ENCODE results near the gene ZCCHC14. TPM values are rescaled to one million over a fixed set of nuclear protein-coding genes. Genes with fewer than 3 reads are reported as not detected.
"Not testable (repeated sequence)": the region's sequence is repeated elsewhere in the genome, so short reads cannot be mapped to it uniquely, and the experiment has no call there.

Gene ZCCHC14
- total RNA-seq, 4 donors from 2014 or later = 8.9 to 20.5 (median 10.8) TPM

DNA sequence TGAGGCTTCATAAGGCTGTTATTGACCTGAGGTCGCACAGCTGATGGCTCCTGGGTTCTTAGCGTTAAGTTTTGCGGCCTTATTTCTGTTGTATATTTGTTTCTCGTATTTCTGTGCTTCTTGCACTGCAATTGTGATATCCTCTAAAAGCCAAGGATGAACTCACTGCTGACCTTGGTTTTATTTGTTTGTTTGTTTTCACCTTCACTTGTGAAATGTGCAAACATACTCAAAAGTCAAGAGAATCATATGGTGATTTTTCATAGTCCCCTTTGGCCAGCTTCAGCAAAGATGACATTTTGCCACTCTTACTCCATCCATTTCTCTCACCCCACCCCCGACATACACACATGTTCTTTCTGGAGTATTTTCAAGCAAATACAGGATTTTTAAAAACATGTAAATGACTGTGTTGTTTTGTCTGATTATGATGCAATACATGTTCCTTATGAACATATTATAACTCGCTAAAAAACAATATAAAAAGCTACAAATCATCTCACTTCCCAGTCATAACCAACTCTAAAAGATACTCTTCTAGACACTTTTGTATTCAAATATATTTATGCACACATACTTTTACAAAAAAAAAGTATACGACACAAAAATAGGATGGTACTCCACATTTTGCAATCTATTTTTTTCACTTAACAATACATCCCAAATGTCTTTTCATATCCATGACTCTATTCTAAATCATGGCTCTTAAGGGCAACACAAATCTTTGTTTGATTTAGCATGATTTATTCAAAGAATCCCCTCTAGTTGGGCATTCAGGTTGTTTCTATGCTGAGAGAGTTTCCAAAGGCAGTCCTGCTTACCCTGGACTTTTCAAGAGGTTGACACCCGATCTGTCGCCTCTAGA, 5.7 kb upstream of the ZCCHC14 start:
- TF ChIP-seq, protein P1, sequence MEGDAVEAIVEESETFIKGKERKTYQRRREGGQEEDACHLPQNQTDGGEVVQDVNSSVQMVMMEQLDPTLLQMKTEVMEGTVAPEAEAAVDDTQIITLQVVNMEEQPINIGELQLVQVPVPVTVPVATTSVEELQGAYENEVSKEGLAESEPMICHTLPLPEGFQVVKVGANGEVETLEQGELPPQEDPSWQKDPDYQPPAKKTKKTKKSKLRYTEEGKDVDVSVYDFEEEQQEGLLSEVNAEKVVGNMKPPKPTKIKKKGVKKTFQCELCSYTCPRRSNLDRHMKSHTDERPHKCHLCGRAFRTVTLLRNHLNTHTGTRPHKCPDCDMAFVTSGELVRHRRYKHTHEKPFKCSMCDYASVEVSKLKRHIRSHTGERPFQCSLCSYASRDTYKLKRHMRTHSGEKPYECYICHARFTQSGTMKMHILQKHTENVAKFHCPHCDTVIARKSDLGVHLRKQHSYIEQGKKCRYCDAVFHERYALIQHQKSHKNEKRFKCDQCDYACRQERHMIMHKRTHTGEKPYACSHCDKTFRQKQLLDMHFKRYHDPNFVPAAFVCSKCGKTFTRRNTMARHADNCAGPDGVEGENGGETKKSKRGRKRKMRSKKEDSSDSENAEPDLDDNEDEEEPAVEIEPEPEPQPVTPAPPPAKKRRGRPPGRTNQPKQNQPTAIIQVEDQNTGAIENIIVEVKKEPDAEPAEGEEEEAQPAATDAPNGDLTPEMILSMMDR (IDR thresholded peaks at IDR 0.05) = no peak
- DNase-seq (ENCODE audit: low spot score) = no peak
- ATAC-seq (ENCODE audit: low FRiP score) = no peak

DNA sequence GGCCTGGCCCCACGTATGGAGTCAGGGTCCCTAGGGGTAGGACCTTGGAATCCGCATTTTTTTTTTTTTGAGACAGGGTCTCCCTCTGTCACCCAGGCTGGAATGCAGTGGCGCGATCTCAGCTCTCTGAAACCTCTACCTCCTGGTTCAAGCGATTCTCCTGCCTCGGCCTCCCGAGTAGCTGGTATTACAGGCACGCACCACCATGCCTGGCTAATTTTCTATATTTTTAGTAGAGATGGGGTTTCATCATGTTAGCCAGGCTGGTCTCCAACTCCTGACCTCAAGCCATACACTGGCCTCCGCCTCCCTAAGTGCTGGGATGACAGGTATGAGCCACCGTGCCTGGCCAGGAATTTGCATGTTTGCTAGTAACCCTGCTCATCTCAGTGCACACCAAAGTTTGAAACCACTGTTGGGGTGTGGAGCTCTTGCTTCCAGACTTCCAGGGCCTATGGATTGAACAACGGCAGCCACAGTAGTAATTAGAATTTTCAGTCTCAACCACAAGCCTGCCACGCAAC, 5.0 kb upstream of the ZCCHC14 start:
- not testable (repeated sequence) for ATAC-seq (ENCODE audit: low FRiP score); DNase-seq (ENCODE audit: low spot score)

DNA sequence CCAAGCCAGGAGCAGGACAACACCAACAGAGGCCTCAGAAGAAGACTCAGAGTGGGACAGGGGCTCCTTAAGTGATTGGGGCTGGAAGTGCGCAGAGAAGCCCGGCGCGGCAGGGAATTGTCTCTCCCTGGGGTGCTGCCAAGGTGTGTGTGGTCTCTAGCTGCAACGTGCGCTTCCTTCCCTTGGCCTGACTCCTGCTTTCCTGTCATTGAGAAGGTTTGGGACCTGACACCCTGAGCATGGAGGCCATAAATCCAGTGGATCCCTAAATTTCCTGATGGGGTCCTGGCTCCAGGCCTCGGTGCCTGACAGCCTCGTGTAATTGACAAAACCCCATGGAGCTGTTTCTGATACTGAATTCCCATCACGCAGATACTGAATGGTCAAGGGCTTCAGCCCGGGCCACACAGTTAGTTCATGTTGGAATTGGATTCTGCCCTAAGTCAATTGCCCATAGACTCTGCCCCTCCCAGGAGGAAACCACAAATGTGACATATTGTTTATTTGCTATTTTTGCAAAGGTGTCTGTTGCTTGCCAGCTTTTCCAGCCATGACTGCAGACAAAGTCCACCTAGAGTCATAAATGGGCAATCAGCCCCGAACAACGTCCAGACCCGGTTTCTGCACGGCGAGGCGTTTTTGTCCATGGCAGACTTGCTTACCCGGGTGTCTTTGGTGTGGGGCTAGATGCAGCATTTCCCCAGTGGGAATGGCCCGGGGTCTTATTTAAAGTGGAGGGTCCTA, 4.4 kb upstream of the ZCCHC14 start:
- not testable (repeated sequence) for ATAC-seq (ENCODE audit: low FRiP score); DNase-seq (ENCODE audit: low spot score)

DNA sequence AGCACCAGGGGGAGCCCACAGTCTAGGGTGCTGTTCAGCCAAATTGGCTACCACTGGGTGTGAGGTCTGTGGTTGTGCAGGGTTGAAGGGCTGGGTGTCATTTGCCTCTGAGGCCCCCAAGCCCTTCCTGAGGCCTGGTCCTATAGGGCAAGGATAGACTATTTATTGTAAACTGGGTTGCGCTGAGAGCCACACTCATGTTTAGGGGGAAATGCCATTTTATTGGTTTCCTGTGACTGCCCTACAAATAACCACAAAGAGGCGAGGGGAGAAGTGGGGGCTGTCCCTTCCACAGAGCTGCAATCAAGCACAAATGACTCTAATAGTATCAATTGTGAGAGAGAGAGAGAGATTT, 3.6 kb upstream of the ZCCHC14 start:
- TF ChIP-seq, protein P1 (IDR thresholded peaks at IDR 0.05) = no peak
- ATAC-seq (ENCODE audit: low FRiP score) (no peak), DNase-seq (ENCODE audit: low spot score) (no peak)

DNA sequence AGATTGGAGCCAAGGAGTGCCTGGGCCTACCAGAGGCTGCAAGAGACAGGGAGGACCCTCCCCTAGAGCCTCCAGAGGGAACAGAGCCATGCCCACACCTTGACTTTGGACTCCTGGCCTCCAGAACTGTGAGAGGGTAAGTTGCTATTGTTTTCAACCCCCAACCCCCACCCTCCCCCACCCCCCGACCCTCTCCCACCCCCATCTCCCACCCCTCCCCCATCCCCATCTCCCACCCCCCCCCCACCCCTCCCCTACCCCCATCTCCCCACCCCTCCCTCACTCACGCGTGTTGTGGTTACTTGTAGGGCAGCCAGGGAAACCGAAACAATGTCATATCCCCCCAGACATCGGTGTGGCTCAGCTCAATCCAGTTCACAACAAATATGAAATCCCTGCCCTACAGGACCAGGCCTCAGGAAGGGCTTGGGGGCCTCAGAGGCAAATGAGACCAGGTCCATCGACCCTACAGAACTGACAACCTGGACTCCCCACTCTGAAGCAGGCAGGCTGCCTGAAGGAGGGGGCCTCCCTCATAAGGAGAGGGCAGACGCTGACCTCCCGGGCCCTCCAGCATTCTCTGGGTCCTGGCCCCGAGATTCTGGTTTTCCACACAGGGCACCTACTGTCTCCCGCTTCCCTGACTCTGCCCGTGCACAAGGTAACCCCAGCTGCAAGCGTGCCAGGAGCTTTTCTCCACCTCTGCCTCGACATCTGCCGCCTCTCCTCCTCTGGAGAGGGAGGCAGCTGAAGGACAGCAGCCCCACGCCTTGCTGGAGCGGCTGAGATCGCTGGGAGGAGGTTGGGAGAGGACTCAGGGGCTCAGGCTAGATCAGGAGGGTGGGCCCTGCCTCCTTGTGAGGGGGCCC, 3.0 kb upstream of the ZCCHC14 start:
- ATAC-seq (ENCODE audit: low FRiP score) (no peak), DNase-seq (ENCODE audit: low spot score) (no peak)
- TF ChIP-seq, protein P1 (IDR thresholded peaks at IDR 0.05) = no peak

DNA sequence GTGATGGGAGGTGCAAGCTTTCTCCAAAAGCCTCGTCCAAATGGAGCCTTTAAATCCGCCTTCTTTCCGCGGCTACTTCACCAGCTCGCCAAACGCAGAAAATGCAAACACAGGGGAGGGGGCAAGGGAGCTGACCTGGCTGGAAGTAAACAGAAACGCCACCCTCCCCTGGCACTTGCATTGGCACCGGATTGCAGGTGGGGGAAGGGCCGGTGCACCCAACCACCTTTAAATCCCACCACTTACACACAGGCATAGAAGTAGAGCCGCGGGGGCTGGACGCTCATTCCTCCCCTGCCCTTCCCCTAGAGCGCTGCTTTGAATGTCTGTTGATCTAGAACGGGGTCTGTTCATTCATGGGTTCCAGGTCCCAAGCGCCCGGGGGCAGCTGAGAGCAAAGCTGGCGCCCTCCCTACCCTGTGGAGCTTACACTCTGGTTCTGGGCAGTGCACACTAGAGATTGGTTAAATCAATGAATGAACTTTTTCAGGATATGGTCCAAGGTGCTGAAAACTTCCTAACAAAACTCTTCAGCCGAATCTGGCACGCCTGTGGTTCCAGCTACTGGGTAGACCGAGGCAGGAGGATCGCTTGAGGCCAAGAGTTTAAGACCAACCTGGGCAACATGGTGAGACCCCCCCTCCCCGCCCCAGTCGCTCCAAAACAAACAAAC, 920 bp upstream of the ZCCHC14 start:
- DNase-seq (ENCODE audit: low spot score) (no peak), ATAC-seq (ENCODE audit: low FRiP score) (no peak)

DNA sequence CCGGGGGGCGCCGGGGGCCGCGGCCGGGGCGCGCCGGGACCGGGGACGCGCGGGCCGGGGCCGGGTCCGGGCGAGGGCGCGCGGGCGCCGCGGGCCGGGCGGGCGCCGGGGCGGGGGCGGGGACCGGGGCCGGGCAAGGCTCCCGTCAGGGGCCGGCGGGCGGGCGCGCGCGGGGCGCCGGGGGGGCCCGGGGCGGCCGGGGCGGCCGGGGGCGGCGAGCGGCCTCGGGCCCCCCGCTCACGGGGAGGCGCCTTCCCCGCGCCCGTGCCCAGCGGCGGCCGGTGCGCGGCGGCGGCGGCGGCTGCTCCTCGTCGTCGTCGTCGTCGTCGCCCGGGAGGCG, 563 bp downstream of the ZCCHC14 start:
- TF ChIP-seq, protein P1 (IDR thresholded peaks at IDR 0.05) = no peak
- ATAC-seq (ENCODE audit: low FRiP score) = peak; percentile 4
- DNase-seq (ENCODE audit: low spot score) = no peak

More for the DNA sequence above, 920 bp upstream of the ZCCHC14 start:
- TF ChIP-seq, protein P1 (IDR thresholded peaks at IDR 0.05) = no peak

All from omental fat pad (tissue), 4 donors.